Measurements from ENCODE around the gene IDH1. TPM values are rescaled to one million over a fixed set of nuclear protein-coding genes. Genes with fewer than 3 reads are reported as not detected.

The IDH1 gene
- total RNA-seq, 2 experiments from 2014 or later: 29.0 to 29.5 TPM

GRCh38 chr2:208255557-208256106 is 761 bp upstream of the IDH1 start:
- H3K9me3 Mint-ChIP-seq (ENCODE audit: insufficient read depth): no peaks in the 10 kb centered on the region
- peaks cover 23% of the 10 kb centered on the region for H3K4me1 Mint-ChIP-seq (ENCODE audit: low read depth)
- peak overlapping the region; percentile 98 for H3K4me3 Mint-ChIP-seq
- no peaks in the 10 kb centered on the region for H3K27me3 Mint-ChIP-seq (ENCODE audit: low read depth)
- ATAC-seq: no peak
- CTCF ChIA-PET: interaction anchor here (1.2 to 6.2 kb wide), 6 partner anchors 12 to 153 kb away, joined by 3 to 106 read pairs (median 18); partner anchors contain the start of gene PIKFYVE
- H3K36me3 Mint-ChIP-seq (ENCODE audit: low read depth): peaks cover 26% of the 10 kb centered on the region
- POLR2A ChIA-PET: interaction anchor here (0.7 to 1.5 kb wide), 2 partner anchors 10 to 11 kb away, joined by 3 to 4 read pairs; partner anchors contain the start of gene PIKFYVE
- peak overlapping the region; percentile 58 for H3K27ac Mint-ChIP-seq
- no peak for DNase-seq

DNA sequence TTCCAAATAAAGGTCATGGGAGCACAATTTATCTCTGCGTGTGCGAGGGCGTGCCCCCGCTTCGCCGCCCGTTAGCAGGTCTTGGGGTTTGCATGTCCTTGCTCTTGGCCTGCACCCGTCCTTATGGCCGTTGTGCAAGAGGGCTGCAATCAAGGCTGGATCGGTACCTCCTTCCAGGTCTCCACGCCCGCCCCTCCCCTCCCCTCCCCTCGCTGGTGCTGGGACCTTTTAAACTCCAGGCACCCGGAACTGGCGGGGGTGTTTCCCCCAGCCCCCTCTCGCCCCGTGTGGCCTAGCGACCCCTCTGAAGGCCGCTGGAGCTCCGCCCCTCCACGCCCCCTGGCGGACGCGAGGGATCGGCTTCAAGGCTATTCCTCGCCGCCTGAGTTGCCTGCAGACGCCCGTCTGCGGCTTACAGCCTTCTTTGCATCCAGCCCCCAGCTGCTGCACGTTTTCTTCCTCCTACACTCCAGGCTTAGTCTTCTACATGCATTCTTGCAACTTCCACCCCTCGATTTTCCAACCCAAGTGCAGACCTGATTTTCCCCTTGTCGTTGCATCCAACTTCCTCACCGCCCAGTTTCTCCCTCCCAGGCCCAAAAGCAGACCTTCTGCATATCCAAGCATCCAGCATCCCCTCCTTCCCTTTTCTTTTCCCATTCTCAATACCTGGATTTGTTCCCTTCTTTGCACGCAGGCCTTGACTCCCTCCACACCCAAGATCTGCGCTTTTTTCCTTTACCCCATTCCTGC is 577 bp downstream of the IDH1 start:
- ChIA-PET CTCF (interaction anchor here (0.7 to 6.2 kb wide), 19 partner anchors 8 to 547 kb away, joined by 3 to 106 read pairs (median 4); partner anchors contain the start of genes CCNYL1 and PIKFYVE), POLR2A (interaction anchor here (0.6 to 1.5 kb wide), 3 partner anchors 12 to 228 kb away, joined by 3 to 4 read pairs (median 3); partner anchors contain the start of gene PIKFYVE)
- H3K4me3 Mint-ChIP-seq: peak overlapping the region; percentile 98
- H3K27ac Mint-ChIP-seq: peak overlapping the region; percentile 58
- H3K36me3 Mint-ChIP-seq (ENCODE audit: low read depth): peaks cover 37% of the 10 kb centered on the region
- H3K4me1 Mint-ChIP-seq (ENCODE audit: low read depth): peaks cover 24% of the 10 kb centered on the region
- no peaks in the 10 kb centered on the region for H3K27me3 Mint-ChIP-seq (ENCODE audit: low read depth)
- DNase-seq (peak; percentile 87), ATAC-seq (peak; percentile 80)
- H3K9me3 Mint-ChIP-seq (ENCODE audit: insufficient read depth): no peaks in the 10 kb centered on the region

DNA sequence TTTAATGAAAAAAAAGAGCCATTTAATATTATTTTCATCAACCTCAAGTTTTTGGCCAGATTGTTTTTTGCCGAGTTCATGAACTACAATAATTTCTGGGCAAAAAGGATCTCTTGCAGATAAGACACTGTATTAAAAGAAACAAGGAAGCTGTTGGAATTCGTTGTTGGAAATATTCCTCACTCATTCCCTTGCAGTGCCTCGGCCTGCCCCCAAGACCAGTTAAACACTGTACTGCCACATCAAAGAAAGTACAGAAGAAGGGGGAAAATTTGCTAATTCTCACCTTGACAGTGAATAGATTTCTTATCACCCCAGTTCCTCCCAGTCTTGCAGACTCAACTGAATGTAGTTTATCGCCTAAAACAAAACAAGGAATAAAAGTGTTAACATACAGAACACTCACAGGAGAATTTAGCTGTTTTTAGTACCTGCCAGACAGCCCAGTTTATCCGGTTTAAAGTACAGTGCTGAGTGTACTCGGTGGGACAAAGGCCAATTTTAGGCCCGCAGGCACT is 1.2 kb downstream of the IDH1 start:
- no peaks in the 10 kb centered on the region for H3K27me3 Mint-ChIP-seq (ENCODE audit: low read depth)
- no peak for ATAC-seq

DNA sequence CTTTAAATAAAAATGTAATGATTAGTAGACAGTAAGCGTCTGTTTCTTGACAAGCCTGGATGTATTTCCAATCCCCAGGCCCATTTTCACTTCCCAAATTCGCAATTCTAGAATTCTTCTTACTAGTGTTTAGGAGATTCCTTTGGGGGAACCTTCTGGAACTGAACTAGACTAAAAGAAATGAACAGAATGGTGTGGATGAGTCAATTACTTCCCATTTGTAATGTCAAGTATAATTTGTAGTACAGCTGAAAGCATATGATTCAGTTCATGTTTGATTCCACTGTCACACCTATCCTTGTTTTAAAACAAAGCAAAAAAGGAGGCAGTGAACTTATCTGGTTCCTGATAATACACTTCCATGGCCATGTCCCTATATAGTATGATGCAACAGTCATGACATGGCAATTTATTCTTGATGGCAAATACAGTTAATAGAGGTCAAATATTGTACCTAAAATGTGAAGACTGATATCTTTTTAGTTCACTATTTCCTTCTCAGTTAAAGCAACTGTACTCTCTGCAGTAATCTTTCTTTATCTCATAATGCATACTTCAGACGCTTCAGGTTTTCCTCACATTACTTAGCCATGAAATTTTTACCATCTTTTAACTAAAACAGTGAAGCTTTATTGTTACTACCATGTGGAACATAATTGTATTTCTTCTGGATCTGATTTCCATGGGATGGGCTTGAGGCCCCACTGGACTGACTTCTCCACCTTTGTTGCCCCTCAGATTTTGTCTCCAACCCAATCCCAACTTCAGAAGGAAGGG is 2.0 kb downstream of the IDH1 start:
- peaks cover 24% of the 10 kb centered on the region for H3K4me1 Mint-ChIP-seq (ENCODE audit: low read depth)
- DNase-seq (no peak), ATAC-seq (no peak)
- no peaks in the 10 kb centered on the region for H3K9me3 Mint-ChIP-seq (ENCODE audit: insufficient read depth)
- ChIA-PET POLR2A (interaction anchor here (0.8 kb wide), 1 partner anchor 14 kb away, joined by 3 read pairs; the partner anchor contains the start of gene PIKFYVE), CTCF (interaction anchor here (0.7 to 6.2 kb wide), 9 partner anchors 9 to 625 kb away, joined by 3 to 106 read pairs (median 7); partner anchors contain the start of gene PIKFYVE)
- H3K27me3 Mint-ChIP-seq (ENCODE audit: low read depth): no peaks in the 10 kb centered on the region
- H3K36me3 Mint-ChIP-seq (ENCODE audit: low read depth): peaks cover 49% of the 10 kb centered on the region
- H3K4me3 Mint-ChIP-seq: peak overlapping the region; percentile 98
- no peak overlapping the region for H3K27ac Mint-ChIP-seq

More for the DNA sequence above, 1.2 kb downstream of the IDH1 start:
- ChIA-PET CTCF (interaction anchor here (1.0 to 6.2 kb wide), 13 partner anchors 9 to 546 kb away, joined by 3 to 106 read pairs (median 5); partner anchors contain the start of genes CCNYL1 and PIKFYVE), POLR2A (interaction anchor here (0.6 to 1.1 kb wide), 3 partner anchors 13 to 227 kb away, joined by 3 read pairs; partner anchors contain the start of gene PIKFYVE)
- peak overlapping the region; percentile 98 for H3K4me3 Mint-ChIP-seq
- no peak for DNase-seq
- H3K36me3 Mint-ChIP-seq (ENCODE audit: low read depth): peaks cover 41% of the 10 kb centered on the region
- H3K27ac Mint-ChIP-seq: no peak overlapping the region
- H3K9me3 Mint-ChIP-seq (ENCODE audit: insufficient read depth): no peaks in the 10 kb centered on the region
- H3K4me1 Mint-ChIP-seq (ENCODE audit: low read depth): peaks cover 24% of the 10 kb centered on the region

- POLR2A ChIA-PET: no interaction called here
- CTCF ChIA-PET: interaction anchor here (5.7 to 6.2 kb wide), 2 partner anchors 17 to 75 kb away, joined by 44 to 106 read pairs; partner anchors contain the start of gene PIKFYVE
- no peak overlapping the region for H3K4me3 Mint-ChIP-seq
- no peaks in the 10 kb centered on the region for H3K9me3 Mint-ChIP-seq (ENCODE audit: insufficient read depth)
- ATAC-seq: no peak
- DNase-seq: no peak
- H3K36me3 Mint-ChIP-seq (ENCODE audit: low read depth): peaks cover 57% of the 10 kb centered on the region
- no peaks in the 10 kb centered on the region for H3K27me3 Mint-ChIP-seq (ENCODE audit: low read depth)
- no peak overlapping the region for H3K27ac Mint-ChIP-seq
- peaks cover 22% of the 10 kb centered on the region for H3K4me1 Mint-ChIP-seq (ENCODE audit: low read depth)
Observed at GRCh38 chr2:208251098-208251497, 3.8 kb downstream of the IDH1 start.

GRCh38 chr2:208250388-208250787 is 4.5 kb downstream of the IDH1 start:
- Mint-ChIP-seq H3K36me3 (ENCODE audit: low read depth) (peaks cover 62% of the 10 kb centered on the region), H3K9me3 (ENCODE audit: insufficient read depth) (no peaks in the 10 kb centered on the region), H3K27ac (no peak overlapping the region), H3K4me1 (ENCODE audit: low read depth) (peaks cover 17% of the 10 kb centered on the region), H3K27me3 (ENCODE audit: low read depth) (no peaks in the 10 kb centered on the region), H3K4me3 (no peak overlapping the region)
- ChIA-PET POLR2A (no interaction called here), CTCF (no interaction called here)
- ATAC-seq: no peak
- DNase-seq: no peak

GRCh38 chr2:208249296-208249695 is 5.6 kb downstream of the IDH1 start:
- Mint-ChIP-seq H3K4me3 (no peak overlapping the region), H3K27ac (no peak overlapping the region), H3K9me3 (ENCODE audit: insufficient read depth) (no peaks in the 10 kb centered on the region), H3K27me3 (ENCODE audit: low read depth) (no peaks in the 10 kb centered on the region), H3K4me1 (ENCODE audit: low read depth) (peaks cover 17% of the 10 kb centered on the region), H3K36me3 (ENCODE audit: low read depth) (peaks cover 58% of the 10 kb centered on the region)
- CTCF ChIA-PET: no interaction called here
- POLR2A ChIA-PET: no interaction called here
- ATAC-seq (no peak), DNase-seq (no peak)

DNA sequence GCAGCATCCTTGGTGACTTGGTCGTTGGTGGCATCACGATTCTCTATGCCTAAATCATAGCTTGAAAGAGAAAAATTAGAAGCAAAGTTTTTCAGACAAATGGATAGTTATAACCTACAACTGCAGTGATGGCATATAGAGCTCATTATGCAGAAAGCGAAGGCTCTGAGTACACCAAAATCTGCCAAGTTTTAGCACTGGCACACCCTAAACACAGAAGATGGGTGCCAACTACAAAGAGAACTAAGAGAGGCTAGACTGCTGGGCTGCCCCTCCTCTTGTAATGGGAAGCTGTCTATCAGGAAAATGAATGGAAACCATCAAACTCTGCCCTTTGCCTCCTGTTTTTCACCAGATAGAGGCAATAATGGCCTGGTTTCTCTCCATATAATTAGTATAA is 6.3 kb downstream of the IDH1 start:
- Mint-ChIP-seq H3K9me3 (ENCODE audit: insufficient read depth) (no peaks in the 10 kb centered on the region), H3K27ac (no peak overlapping the region), H3K36me3 (ENCODE audit: low read depth) (peaks cover 61% of the 10 kb centered on the region), H3K4me1 (ENCODE audit: low read depth) (peaks cover 13% of the 10 kb centered on the region), H3K27me3 (ENCODE audit: low read depth) (no peaks in the 10 kb centered on the region), H3K4me3 (no peak overlapping the region)
- POLR2A ChIA-PET: no interaction called here
- CTCF ChIA-PET: no interaction called here
- ATAC-seq (no peak), DNase-seq (no peak)

DNA sequence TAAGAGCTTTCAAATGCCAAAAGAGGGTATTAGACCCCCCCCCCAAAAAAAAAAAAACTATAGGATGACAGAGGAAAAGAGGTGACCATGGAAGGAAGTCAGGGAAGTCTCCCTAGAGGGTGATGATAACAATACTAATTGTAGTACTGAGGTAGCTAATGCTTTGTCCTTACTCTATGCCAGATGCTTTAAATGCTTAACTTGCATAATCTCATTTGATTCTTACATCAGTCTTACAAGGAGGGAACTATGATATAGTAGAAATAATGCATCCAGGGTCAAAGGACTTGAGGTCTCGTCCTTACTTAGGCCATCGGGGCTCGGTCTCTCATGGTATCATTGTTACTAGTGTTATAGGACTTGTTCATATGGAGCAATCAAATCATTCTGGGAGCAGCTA is 9.1 kb downstream of the IDH1 start:
- DNase-seq: no peak
- no peak for ATAC-seq
- peaks cover 60% of the 10 kb centered on the region for H3K36me3 Mint-ChIP-seq (ENCODE audit: low read depth)
- ChIA-PET POLR2A (no interaction called here), CTCF (no interaction called here)
- peaks cover 2% of the 10 kb centered on the region for H3K4me1 Mint-ChIP-seq (ENCODE audit: low read depth)
- no peaks in the 10 kb centered on the region for H3K27me3 Mint-ChIP-seq (ENCODE audit: low read depth)
- no peak overlapping the region for H3K4me3 Mint-ChIP-seq
- no peak overlapping the region for H3K27ac Mint-ChIP-seq
- no peaks in the 10 kb centered on the region for H3K9me3 Mint-ChIP-seq (ENCODE audit: insufficient read depth)

DNA sequence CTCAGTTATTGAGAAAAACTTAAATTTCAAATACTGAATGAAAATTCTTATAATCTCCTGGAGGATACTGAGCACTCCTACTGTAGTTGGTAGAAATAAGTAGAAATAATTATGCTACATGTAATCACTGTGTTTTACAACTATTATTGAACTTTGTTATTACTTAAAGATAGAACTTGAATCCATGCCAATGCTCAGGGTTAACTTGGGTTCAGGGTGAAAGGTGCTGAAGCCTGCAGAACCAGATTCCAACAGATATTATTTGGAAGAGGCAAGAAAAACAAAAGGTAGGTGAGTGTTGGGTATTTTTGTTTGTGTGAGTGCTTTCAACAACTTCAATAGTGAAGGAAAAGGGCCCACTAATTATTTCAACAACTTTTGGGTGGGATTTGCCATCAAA is 10.4 kb downstream of the IDH1 start:
- no peak for DNase-seq
- CTCF ChIA-PET: no interaction called here
- peaks cover 55% of the 10 kb centered on the region for H3K36me3 Mint-ChIP-seq (ENCODE audit: low read depth)

GRCh38 chr2:208240619-208241209 is 14.2 kb downstream of the IDH1 start:
- Mint-ChIP-seq H3K4me3 (no peak overlapping the region), H3K27me3 (ENCODE audit: low read depth) (no peaks in the 10 kb centered on the region), H3K9me3 (ENCODE audit: insufficient read depth) (peaks cover 5% of the 10 kb centered on the region), H3K27ac (no peak overlapping the region), H3K4me1 (ENCODE audit: low read depth) (no peaks in the 10 kb centered on the region), H3K36me3 (ENCODE audit: low read depth) (peaks cover 57% of the 10 kb centered on the region)
- ATAC-seq (no peak), DNase-seq (no peak)
- CTCF ChIA-PET: interaction anchor here (1.1 kb wide), 2 partner anchors 13 to 65 kb away, joined by 3 to 4 read pairs; no protein-coding TSS in a partner anchor
- POLR2A ChIA-PET: interaction anchor here (0.6 kb wide), 1 partner anchor 710 kb away, joined by 3 read pairs; no protein-coding TSS in a partner anchor

More for the DNA sequence above, 10.4 kb downstream of the IDH1 start:
- Mint-ChIP-seq H3K4me3 (no peak overlapping the region), H3K9me3 (ENCODE audit: insufficient read depth) (no peaks in the 10 kb centered on the region), H3K27me3 (ENCODE audit: low read depth) (no peaks in the 10 kb centered on the region), H3K4me1 (ENCODE audit: low read depth) (no peaks in the 10 kb centered on the region), H3K27ac (no peak overlapping the region)
- no peak for ATAC-seq
- POLR2A ChIA-PET: no interaction called here

Data from activated CD8-positive, alpha-beta T cell treated with anti-CD3 and anti-CD28 coated beads, Interleukin-2, amount 10 ng/mL, durations not matched to agents 7 days and 5 days (primary cell).